RWPE2 (cell line): ENCODE data around the gene ACADM.
"Not testable (repeated sequence)": the region's sequence is repeated elsewhere in the genome, so short reads cannot be mapped to it uniquely, and the experiment has no call there.

ENCODE experiments used
- ATAC-seq: fragments of 200-7000 bp; cut with Tn5 transposase; 3 replicates; pipeline ENCODE4 v1.9.1; 2021; ENCODE audit warnings: low read depth
- DNase-seq: peaks from one replicate; pipeline ENCODE4 v3.0.0-alpha.2; 2020; ENCODE audit warnings: low spot score
- H3K27ac ChIP-seq: fragments of 450-650 bp; 2 replicates; pipeline ENCODE4 v1.5.1; 2017; ENCODE audit warnings: mild to moderate bottlenecking; ENCODE audit not compliant: poor library complexity, severe bottlenecking
- H3K27me3 ChIP-seq: fragments of 250-450 bp; sonication (Bioruptor Pico); 2 replicates; pipeline ENCODE4 v1.5.1; 2021; ENCODE audit warnings: mild to moderate bottlenecking, moderate library complexity; ENCODE audit not compliant: insufficient read depth, poor library complexity, severe bottlenecking
- H3K36me3 ChIP-seq: fragments of 250-450 bp; sonication (Bioruptor Pico); 2 replicates; pipeline ENCODE4 v1.5.1; 2020; ENCODE audit warnings: low read depth, mild to moderate bottlenecking, moderate library complexity
- H3K4me1 ChIP-seq: fragments of 250-450 bp; sonication (Bioruptor Pico); 2 replicates; pipeline ENCODE4 v1.5.1; 2021; ENCODE audit warnings: mild to moderate bottlenecking, moderate library complexity; ENCODE audit not compliant: insufficient read depth, poor library complexity, severe bottlenecking
- H3K4me3 ChIP-seq: fragments of 250-450 bp; sonication (Bioruptor Pico); 2 replicates; pipeline ENCODE4 v1.5.1; 2021; ENCODE audit warnings: mild to moderate bottlenecking, moderate library complexity; ENCODE audit not compliant: severe bottlenecking
- H3K9me3 ChIP-seq: fragments of 250-450 bp; sonication (Bioruptor Pico); 2 replicates; pipeline ENCODE4 v1.5.1; 2021; ENCODE audit warnings: mild to moderate bottlenecking, moderate library complexity; ENCODE audit not compliant: severe bottlenecking
- CTCF ChIP-seq: fragments of 450-650 bp; IDR thresholded peaks from one replicate; pipeline ENCODE4 v1.5.1; 2017; ENCODE audit warnings: mild to moderate bottlenecking, moderate library complexity; ENCODE audit not compliant: poor library complexity, severe bottlenecking

Gene ACADM

DNA sequence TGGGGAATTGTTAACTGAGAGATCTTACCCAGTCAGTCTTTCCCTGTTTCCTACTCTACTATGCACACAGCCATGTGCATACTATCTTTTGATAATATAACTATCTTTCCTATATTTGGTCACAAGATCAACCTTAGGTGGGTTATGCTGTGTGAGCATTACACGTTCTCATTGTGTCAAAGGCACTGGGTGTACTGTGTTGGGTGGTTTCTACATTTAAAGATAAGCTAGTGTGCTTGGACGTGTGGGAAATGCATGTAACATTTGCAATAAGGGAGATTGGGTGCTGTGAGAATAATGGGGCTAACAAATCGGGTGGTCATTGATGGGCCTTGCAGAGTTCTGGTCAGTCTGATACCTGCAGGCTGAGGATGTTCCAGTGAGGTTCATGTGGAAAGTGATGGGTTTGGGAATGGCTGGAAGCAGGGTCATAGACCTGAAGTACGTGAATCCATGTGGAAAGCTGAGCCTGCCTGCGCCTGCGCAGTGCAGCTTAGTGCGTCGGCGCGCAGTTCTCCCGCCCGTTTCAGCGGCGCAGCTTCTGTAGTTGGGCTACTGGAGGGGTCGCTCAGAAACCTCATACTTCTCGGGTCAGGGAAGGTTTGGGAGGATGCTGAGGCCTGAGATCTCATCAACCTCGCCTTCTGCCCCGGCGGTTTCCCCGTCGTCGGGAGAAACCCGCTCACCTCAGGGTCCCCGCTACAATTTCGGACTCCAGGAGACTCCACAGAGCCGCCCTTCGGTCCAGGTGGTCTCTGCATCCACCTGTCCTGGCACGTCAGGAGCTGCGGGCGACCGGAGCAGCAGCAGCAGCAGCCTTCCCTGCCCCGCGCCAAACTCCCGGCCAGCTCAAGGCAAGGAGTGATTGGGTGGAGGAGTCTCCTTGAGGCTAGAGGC, 72.1 kb downstream of the ACADM start, which contains the start of gene MSH4:
Gene MSH4, plus strand, starts transcription at position 507 of the 897 bp plus-strand sequence. Its CDS starts 104 bp downstream, at position 611.
- Histone ChIP-seq H3K9me3 (no peaks in the 10 kb centered on the region), H3K36me3 (peaks cover 49% of the 10 kb centered on the region), H3K4me3 (no peak within 1 kb of the TSS), H3K4me1 (no peaks in the 10 kb centered on the region), H3K27ac (no peak within 1 kb of the TSS), H3K27me3 (no peaks in the 10 kb centered on the region)
- ATAC-seq (peak; percentile 54), DNase-seq (no peak)
- TF ChIP-seq CTCF, result no peak

GRCh38 chr1:75797273-75797588, 72.7 kb downstream of the ACADM start:
- DNase-seq, result no peak
- no peaks in the 10 kb centered on the region for H3K27me3 ChIP-seq
- no peak overlapping the region for H3K4me3 ChIP-seq
- H3K36me3 ChIP-seq, result peaks cover 43% of the 10 kb centered on the region
- no peak overlapping the region for H3K27ac ChIP-seq
- H3K4me1 ChIP-seq, result no peaks in the 10 kb centered on the region
- no peaks in the 10 kb centered on the region for H3K9me3 ChIP-seq
- no peak for TF ChIP-seq CTCF
- ATAC-seq, result no peak

DNA sequence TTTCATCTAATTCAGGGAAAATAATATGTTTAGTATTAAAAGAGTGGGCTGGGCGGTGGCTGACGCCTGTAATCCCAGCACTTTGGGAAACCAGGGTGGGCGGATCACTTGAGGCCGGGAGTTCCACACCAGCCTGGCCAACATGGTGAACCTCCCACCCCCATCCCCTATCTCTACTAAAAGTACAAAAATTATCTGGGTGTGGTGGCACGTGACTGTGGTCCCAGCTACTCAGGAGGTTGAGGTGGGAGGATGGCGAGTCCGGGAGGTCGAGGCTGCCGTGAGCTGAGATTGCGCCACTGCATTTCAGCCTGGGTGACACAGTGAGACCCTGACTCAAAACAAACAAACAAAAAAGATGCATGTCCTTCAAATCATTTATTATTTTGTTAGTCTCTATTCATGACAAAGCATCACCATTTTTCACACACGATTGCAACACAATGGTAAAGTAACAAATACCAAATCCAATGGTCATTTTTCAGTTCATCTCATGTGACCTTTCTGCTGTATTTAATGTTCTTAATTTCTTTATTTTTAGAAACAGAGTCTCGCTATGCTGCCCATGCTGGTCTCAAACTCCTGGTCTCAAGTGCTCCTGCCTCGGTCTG, 73.2 kb downstream of the ACADM start:
- DNase-seq, result no peak
- TF ChIP-seq CTCF, result no peak
- Histone ChIP-seq H3K27ac (no peak overlapping the region), H3K27me3 (no peaks in the 10 kb centered on the region), H3K4me1 (no peaks in the 10 kb centered on the region), H3K36me3 (peaks cover 38% of the 10 kb centered on the region), H3K9me3 (no peaks in the 10 kb centered on the region), H3K4me3 (no peak overlapping the region)
- ATAC-seq, result no peak

DNA sequence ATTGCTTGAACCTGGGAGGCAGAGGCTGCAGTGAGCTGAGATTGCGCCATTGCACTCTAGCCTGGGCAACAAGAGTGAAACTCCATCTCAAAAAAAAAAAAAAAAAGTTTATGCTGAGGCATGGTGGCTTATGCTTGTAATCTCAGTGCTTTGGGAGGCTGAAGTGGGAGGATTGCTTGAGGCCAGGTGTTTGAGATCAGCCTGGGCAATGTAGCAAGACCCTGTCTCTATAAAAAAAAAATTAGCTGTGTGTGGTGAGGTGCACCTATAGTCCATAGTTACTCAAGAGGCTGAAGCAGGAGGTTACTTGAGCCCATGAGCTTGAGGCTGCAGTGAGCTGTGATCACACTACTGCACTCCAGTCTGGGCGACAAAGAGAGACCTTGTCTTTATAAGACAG, 77.0 kb downstream of the ACADM start:
- not testable (repeated sequence) for DNase-seq, H3K27ac ChIP-seq

DNA sequence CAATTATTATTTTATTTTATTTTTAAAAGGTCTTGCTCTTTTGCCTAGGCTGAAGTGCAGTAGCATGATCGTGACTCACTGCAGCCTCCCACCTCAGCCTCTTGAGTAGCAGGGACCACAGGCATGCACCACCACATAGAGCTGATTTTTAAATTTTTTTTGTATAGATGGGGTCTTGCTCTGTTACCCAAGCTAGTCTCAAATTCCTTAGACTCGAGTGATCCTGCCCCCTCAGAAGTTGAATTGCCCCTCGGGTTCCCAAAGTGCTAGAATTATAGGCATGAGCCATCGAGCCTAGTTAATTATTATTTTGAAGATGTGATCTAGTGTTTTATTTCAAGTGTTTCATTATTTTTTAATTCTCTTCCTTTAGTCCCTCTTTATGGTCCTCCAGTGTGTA, 84.4 kb downstream of the ACADM start:
- H3K27me3 ChIP-seq, result no peaks in the 10 kb centered on the region
- TF ChIP-seq CTCF, result no peak
- no peaks in the 10 kb centered on the region for H3K9me3 ChIP-seq
- H3K27ac ChIP-seq, result no peak overlapping the region
- ATAC-seq (no peak), DNase-seq (no peak)
- H3K4me1 ChIP-seq, result no peaks in the 10 kb centered on the region
- H3K4me3 ChIP-seq, result no peak overlapping the region
- no peaks in the 10 kb centered on the region for H3K36me3 ChIP-seq

More for the DNA sequence above, 77.0 kb downstream of the ACADM start:
- not testable (repeated sequence) for H3K4me1 ChIP-seq, H3K9me3 ChIP-seq, H3K4me3 ChIP-seq, ATAC-seq, H3K27me3 ChIP-seq, H3K36me3 ChIP-seq

- H3K27me3 ChIP-seq, H3K27ac ChIP-seq, H3K9me3 ChIP-seq, H3K36me3 ChIP-seq, H3K4me1 ChIP-seq, DNase-seq, H3K4me3 ChIP-seq, ATAC-seq: not testable (repeated sequence)
Measured at GRCh38 chr1:75810113-75810512, 85.6 kb downstream of the ACADM start.
